ENCODE measurements around the gene QSOX1.
"Not testable (repeated sequence)": the region's sequence is repeated elsewhere in the genome, so short reads cannot be mapped to it uniquely, and the experiment has no call there.

Gene QSOX1

GRCh38 chr1:180194048-180194425 is 39.4 kb downstream of the QSOX1 start:
- no peak for DNase-seq

DNA sequence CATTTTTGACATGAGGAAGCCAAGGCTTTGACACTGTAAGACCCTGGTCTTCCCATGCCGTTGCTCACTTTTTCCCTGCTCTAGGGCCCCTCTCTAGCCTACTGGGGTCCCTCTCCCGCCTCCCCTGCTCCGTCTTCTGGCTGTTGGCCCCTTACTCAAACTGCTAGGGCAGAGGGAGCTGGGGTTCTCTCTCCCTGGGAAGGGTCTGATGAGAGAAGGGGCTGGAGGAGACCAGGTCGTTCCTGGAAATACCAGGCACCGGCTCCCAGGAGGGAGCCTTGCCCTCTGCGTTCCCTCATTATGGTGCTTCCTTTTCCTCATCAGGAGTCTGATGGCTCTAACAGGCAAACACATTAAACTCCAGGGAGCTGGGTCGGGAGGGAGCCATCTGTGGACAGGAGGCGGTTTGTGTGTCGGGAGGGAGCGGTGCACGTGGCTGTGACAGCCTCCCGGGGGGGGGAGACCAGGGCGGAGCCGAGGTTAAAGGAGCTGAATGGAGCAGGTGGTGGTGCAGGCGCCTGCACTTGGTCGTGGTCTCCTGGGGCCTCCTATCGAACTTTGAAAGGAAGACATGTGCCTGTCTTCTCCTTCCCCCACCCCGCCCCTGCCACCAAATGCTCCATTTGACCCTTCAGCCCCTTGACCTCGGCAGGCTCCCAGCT is 40.0 kb downstream of the QSOX1 start:
- DNase-seq, result no peak

DNA sequence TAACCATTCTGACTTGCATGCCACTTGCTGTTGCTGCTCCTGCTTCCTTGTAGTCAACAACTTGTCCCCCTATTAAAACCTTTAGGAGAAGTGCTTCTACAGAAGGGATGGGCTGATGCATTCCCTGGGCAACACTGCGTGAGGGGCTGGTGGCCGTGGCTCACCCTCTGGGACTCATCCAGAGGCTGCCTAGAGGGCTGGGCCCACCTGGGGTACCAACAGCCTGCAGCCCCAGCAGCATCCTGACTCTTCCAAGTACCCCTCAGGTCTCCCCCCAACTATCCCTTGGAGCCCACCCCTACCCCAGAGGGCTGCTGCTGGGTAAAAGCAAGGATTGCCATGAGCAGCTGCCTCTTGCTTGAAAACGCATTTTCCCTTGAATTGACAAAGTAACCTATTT is 40.7 kb downstream of the QSOX1 start:
- no peak for DNase-seq

DNA sequence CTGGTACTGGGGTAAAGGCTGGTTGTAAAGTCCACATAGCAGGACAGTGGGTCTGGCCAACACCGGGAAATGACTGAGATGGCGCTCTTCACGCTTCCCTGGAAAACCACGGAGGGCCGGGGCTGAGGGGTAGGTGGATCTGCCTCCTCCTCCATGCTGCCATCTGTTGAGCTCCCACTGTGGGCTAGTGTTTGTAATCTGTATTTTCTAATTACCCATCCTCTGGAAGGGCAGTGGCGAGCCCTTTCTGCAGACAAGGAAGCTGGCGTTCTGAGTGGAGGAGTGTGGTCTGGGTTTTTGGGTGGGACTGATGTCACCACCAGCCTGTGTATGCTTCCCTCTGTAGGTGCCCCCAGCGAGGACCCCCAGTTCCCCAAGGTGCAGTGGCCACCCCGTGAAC is 41.2 kb downstream of the QSOX1 start:
- no peak for DNase-seq

- no peak for DNase-seq
Observed at GRCh38 chr1:180196436-180197003, 41.9 kb downstream of the QSOX1 start.

DNA sequence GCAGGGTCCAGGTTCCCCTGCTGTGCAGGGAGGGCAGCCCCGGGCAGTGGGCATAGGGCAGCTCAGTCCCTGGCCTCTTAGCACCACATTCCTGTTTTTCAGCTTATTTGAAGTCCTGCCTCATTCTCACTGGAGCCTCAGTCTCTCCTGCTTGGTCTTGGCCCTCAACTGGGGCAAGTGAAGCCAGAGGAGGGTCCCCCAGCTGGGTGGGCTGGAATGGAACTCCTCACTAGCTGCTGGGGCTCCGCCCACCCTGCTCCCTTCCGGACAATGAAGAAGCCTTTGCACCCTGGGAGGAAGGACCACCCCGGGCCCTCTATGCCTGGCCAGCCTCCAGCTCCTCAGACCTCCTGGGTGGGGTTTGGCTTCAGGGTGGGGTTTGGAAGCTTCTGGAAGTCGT is 42.6 kb downstream of the QSOX1 start:
- no peak for DNase-seq

DNA sequence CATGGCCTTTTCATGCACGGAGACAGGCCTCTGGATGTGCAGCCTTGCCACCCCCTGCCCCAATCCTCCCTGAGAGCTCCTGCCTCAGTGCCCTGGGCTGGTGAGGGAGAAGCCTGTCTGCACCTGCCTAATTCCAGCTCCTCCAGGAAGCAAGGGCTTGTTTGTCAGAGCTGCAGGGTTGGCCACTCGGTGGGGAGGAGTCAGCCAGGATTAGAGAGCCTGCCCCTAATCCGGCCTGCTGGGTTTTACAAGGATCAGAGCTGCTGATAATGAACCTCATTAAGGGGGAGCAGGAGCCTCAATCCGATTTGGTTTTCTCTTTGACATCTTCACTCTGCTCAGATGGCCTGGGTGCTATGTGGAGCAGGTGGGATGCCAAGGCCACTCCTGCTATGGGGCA is 43.5 kb downstream of the QSOX1 start:
- no peak for DNase-seq

DNA sequence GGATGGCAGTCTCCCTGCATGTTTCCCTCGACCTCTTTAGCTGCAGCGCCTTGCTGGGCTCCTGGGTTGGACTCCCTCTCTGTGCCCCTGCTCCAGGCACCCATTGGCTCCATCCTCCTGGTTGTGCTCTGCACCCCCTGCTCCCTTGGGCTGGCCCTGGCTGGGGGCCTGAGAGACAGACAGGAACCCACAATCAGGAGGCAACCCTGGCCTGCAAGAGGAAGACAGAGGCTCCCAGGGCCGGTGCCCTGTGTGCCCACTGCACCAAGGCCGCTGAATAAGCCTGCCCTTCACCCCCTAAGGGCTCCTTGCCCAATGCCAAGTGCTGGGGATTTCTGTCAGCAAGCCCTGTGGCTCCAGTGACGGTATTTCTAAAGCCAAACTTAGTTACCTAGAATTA is 43.9 kb downstream of the QSOX1 start:
- DNase-seq, result no peak

- DNase-seq, result no peak
Observed at GRCh38 chr1:180199018-180199417, 44.3 kb downstream of the QSOX1 start.

GRCh38 chr1:180201451-180202200 is 47.0 kb downstream of the QSOX1 start:
- DNase-seq, result no peak

GRCh38 chr1:180202588-180202987 is 47.9 kb downstream of the QSOX1 start:
- DNase-seq, result not testable (repeated sequence)

DNA sequence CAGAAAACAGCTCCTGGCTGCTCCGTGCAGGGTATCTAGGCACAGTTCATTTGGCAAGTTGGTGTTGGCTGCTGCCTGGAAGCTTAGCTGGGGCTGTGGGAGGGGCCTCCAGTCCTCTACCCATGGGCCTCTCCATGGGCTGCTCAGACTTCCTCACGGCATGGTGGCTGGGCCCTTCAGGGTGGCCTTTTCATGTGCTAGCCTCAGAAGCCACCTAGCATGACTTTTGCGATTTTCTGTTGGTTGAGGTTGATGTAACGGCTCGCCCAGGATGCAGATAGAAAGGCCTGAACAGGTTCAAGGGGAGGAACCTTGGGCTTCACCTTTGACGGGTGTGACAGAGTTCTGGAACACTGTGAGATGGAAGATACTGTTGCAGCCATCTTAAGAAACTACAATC is 49.6 kb downstream of the QSOX1 start:
- DNase-seq, result no peak

DNA sequence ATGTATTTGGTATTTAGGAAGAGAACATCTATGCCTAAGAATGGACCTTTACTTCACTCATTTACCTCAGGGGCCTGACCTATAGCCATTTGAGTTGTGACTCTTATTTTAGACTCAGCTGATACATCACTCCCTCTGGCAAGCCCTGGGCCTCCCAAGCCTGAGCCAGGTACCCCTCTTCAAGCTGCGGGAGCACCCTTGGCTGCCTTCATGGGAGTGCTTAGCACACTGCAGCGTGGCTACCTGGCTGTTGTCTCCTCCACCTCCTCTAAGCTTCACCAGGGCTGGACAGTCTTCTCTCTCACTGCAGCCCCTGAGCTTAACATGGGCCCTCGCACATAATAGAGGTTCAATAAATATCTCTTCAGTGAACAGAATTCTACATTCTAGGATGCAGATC is 51.9 kb downstream of the QSOX1 start:
- DNase-seq, result no peak

GRCh38 chr1:180208264-180208663 is 53.6 kb downstream of the QSOX1 start:
- no peak for DNase-seq

GRCh38 chr1:180210008-180210620 is 55.4 kb downstream of the QSOX1 start:
- DNase-seq, result no peak

- no peak for DNase-seq
Observed at GRCh38 chr1:180211156-180211859, 56.6 kb downstream of the QSOX1 start.

DNA sequence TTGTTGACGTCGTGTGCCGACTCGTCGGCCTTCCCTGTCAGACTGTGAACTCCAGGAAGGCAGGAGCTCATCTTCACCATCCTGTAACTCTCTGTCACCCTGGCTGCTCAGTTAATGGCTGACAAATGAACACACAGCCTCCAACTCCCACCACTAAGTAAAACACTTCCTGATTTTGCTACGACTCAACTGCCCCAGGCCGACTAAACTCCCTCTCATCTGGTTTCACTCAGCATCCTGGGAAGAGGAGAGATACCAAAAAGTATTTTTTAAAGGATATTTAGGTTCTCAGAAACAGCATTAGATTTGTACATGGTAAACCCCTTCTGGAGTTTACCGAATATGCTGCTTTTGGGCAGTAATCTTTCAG is 57.2 kb downstream of the QSOX1 start:
- DNase-seq, result no peak

DNA sequence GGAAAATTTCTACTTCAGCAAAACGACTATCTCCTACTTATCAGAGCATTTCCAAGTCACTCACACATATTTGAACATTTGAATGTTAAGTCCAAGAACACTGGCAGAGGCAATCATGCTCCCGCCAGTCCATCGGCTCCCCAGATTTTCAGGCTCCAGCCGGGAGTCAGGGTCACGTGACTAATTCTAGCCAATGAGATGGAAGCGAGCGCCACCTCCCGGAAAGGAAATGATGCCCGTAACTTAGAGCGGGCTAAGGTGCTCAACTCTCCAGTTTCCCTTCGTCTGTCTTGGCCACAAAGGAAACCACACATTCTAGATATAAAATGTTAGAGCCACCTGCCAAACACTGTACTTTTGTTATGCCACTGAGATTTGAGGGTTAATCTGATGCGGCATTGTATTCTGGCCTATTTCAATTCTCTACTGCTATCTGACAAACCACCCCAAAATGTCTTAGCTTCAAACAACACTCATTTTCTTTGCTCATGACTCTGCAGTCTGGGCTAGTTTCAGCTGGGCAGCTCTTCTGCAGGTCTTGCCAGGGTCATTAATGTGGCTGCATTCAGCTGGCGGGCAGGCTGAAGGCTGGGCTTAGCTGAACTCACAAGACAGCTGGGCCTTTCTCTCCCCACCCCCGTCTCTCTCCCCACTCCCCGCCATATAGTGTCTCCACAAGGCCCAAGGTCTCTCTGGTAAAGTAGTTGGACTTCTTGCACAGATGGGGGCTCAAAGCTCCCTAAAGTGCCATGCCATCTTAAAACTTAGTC is 58.9 kb downstream of the QSOX1 start:
- no peak for DNase-seq

DNA sequence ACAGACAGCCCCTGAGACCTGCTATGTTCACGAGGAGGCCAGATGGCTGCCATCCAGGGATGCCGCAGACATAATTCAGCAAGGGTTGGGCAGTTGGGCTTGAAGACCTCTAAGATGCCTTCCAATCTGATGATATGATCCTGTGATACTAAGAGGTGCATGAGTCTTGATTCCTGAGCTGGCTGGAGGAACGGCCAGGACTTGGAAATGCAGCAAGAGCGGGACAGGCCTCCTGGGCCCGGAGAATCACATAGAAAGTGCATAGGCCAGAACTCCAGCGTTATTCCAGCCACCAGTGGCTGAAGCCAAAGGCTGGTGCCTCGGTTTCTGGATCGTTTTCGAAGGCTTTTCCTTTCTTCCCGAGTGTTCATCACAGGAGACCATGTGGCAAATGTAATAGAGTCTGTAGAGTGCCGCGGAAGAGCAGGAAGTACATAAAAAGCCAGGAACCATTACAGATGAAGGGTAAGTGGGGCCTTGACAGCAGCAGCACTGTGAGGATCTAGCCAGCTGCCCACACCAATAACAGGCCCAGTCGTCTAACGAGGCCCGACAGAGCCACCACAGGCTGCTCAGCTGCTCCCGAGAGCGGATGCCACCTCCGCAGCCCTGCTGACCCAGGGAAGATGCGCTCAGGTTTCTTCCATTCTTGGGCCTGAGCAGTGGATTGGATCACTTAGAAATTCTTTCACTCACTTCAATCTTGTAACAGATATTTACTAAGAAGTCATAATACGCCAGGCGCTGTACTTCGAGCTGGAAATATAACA is 61.4 kb downstream of the QSOX1 start:
- no peak for DNase-seq

DNA sequence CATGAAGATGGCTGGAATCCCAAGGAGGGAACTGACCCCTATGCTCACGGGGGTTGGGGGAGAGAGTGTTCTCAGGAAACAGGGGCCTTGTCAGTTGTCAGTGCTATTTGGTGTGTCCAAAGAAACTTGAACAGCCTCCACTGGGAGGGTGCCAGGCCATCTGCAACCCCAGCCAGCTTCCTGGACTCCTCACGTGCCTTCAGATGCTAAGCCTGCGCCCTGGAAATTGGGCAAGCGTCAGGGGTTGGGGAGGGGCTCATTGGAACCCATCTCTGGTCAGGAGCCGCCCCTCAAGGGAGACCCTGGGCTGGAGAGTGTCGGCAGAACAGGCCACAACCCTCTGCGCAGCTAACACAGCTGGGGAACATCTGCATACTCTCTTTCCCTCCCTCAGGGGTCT is 62.3 kb downstream of the QSOX1 start:
- DNase-seq, result no peak

DNA sequence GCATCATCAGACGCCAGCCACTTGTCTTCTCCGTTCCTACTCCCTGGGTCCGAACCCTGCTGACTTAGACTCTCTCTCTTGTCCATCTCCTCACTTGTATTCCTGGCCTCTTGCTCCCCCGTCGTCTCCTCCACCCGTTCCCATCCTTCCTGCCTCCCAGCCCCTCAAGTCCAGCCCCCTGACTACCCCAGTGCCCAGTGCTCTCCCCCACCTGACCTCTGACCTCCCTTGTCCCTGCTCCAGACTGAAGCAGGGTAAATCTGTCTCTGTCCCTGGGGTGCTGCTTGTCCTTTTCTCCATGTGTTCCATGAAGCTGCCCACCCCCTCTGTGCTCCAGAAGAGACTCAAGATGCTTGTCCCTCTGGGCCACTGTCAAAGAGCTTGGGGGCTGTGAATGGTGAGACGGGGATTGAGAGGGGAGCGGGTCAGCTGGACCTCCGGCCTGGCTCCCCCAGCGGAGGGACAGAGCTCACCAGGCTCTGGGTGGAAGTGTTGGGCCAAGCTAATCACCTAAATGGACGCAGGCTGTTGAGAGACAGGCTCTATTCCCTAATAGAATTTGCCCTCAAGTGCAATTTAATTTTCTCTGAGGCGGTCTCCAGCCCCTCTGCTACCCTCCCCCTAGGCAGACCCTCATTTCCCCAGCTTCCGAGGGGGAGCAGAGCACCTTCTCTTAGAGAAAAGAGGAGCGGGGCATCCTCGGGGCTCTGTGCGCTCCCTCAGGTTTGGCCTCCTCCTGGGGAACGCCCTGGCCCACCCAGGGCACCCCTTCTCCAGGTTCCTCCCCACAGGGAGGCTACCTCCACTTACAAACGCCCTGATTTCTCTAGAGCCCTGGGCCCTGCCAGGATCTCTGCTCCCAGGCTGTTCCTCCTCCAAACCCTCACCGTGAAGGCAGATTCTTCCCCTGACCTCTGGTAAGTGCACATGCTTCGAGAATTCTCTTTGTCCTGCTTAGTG is 64.4 kb downstream of the QSOX1 start:
- DNase-seq, result no peak
